HG03439 (cell line): ENCODE measurements around the gene SLC28A1.

Source experiments
- ATAC-seq: cut with Tn5 transposase; IDR thresholded peaks from one replicate; pipeline ENCODE4 v1.9.1; 2021; ENCODE audit warnings: mild to moderate bottlenecking, moderate library complexity; ENCODE audit not compliant: unreplicated experiment

SLC28A1 gene

GRCh38 chr15:84988909-84989644 is 104.6 kb downstream of the SLC28A1 start:
- no peak for ATAC-seq

GRCh38 chr15:84990507-84990906 is 106.0 kb downstream of the SLC28A1 start:
- ATAC-seq = no peak

GRCh38 chr15:84991014-84991712 is 106.7 kb downstream of the SLC28A1 start:
- ATAC-seq = no peak

GRCh38 chr15:84992157-84992944 is 107.9 kb downstream of the SLC28A1 start:
- no peak for ATAC-seq
